Measurements from ENCODE around the gene TRMT2B. TPM values are rescaled to one million over a fixed set of nuclear protein-coding genes. Genes with fewer than 3 reads are reported as not detected.

Gene TRMT2B
- total RNA-seq, 1 experiment from 2014 or later: 11.6 TPM

GRCh38 chrX:100973411-100973810 lies 78.5 kb downstream of the TRMT2B start:
- Histone ChIP-seq H3K36me3 (ENCODE audit: insufficient read depth, low read length) (no peaks in the 10 kb centered on the region), H3K4me2 (ENCODE audit: low read depth, low read length, poor library complexity, severe bottlenecking) (no peak overlapping the region), H3K9ac (ENCODE audit: low read length) (no peak overlapping the region), H3K9me2 (replicated peaks; ENCODE audit: insufficient read depth, low read length) (no peaks in the 10 kb centered on the region), H3K4me3 (ENCODE audit: low read length) (no peak overlapping the region), H4K20me1 (ENCODE audit: insufficient read depth, low read depth, low read length) (no peaks in the 10 kb centered on the region), H3K4me1 (ENCODE audit: low read length) (no peaks in the 10 kb centered on the region), H3K27ac (ENCODE audit: low read length) (no peak overlapping the region), H2AFZ (ENCODE audit: low read length) (no peak overlapping the region), H3K9me3 (ENCODE audit: low read length) (no peaks in the 10 kb centered on the region), H3K79me2 (ENCODE audit: low read length) (no peaks in the 10 kb centered on the region), H3K27me3 (ENCODE audit: low read length) (no peaks in the 10 kb centered on the region)
- DNase-seq: no peak

GRCh38 chrX:100969936-100970335 lies 82.0 kb downstream of the TRMT2B start:
- Histone ChIP-seq H3K9me2 (replicated peaks; ENCODE audit: insufficient read depth, low read length) (no peaks in the 10 kb centered on the region), H3K79me2 (ENCODE audit: low read length) (no peaks in the 10 kb centered on the region), H3K27me3 (ENCODE audit: low read length) (no peaks in the 10 kb centered on the region), H2AFZ (ENCODE audit: low read length) (no peak overlapping the region), H3K9me3 (ENCODE audit: low read length) (no peaks in the 10 kb centered on the region), H3K4me2 (ENCODE audit: low read depth, low read length, poor library complexity, severe bottlenecking) (no peak overlapping the region), H3K4me3 (ENCODE audit: low read length) (no peak overlapping the region), H3K9ac (ENCODE audit: low read length) (no peak overlapping the region), H4K20me1 (ENCODE audit: insufficient read depth, low read depth, low read length) (no peaks in the 10 kb centered on the region), H3K27ac (ENCODE audit: low read length) (no peak overlapping the region), H3K36me3 (ENCODE audit: insufficient read depth, low read length) (no peaks in the 10 kb centered on the region), H3K4me1 (ENCODE audit: low read length) (no peaks in the 10 kb centered on the region)
- DNase-seq: no peak

GRCh38 chrX:100969408-100969807 lies 82.5 kb downstream of the TRMT2B start, which contains the start of gene ARL13A:
TSS of gene ARL13A (plus strand) at chrX:100969708. CDS start at chrX:100973690, 3,982 bp downstream.
- H3K4me3 ChIP-seq (ENCODE audit: low read length): no peak within 1 kb of the TSS

GRCh38 chrX:100964362-100964761 lies 87.5 kb downstream of the TRMT2B start:
- no peaks in the 10 kb centered on the region for H3K9me2 ChIP-seq (replicated peaks; ENCODE audit: insufficient read depth, low read length)

More at GRCh38 chrX:100969408-100969807, 82.5 kb downstream of the TRMT2B start, which contains the start of gene ARL13A:
- Histone ChIP-seq H3K27me3 (ENCODE audit: low read length) (no peaks in the 10 kb centered on the region), H2AFZ (ENCODE audit: low read length) (no peak within 1 kb of the TSS), H3K27ac (ENCODE audit: low read length) (no peak within 1 kb of the TSS), H3K9ac (ENCODE audit: low read length) (no peak within 1 kb of the TSS), H3K9me2 (replicated peaks; ENCODE audit: insufficient read depth, low read length) (no peaks in the 10 kb centered on the region), H3K4me1 (ENCODE audit: low read length) (no peaks in the 10 kb centered on the region), H4K20me1 (ENCODE audit: insufficient read depth, low read depth, low read length) (no peaks in the 10 kb centered on the region), H3K79me2 (ENCODE audit: low read length) (no peaks in the 10 kb centered on the region), H3K36me3 (ENCODE audit: insufficient read depth, low read length) (no peaks in the 10 kb centered on the region), H3K9me3 (ENCODE audit: low read length) (no peaks in the 10 kb centered on the region), H3K4me2 (ENCODE audit: low read depth, low read length, poor library complexity, severe bottlenecking) (no peak within 1 kb of the TSS)
- no peak for DNase-seq

GRCh38 chrX:100962811-100963210 lies 89.1 kb downstream of the TRMT2B start:
- H3K9ac ChIP-seq (ENCODE audit: low read length): no peak overlapping the region
- H3K27me3 ChIP-seq (ENCODE audit: low read length): no peaks in the 10 kb centered on the region
- no peak for DNase-seq
- H4K20me1 ChIP-seq (ENCODE audit: insufficient read depth, low read depth, low read length): no peaks in the 10 kb centered on the region
- no peaks in the 10 kb centered on the region for H3K9me2 ChIP-seq (replicated peaks; ENCODE audit: insufficient read depth, low read length)
- H3K4me3 ChIP-seq (ENCODE audit: low read length): no peak overlapping the region
- no peaks in the 10 kb centered on the region for H3K4me1 ChIP-seq (ENCODE audit: low read length)
- no peaks in the 10 kb centered on the region for H3K9me3 ChIP-seq (ENCODE audit: low read length)
- no peak overlapping the region for H3K4me2 ChIP-seq (ENCODE audit: low read depth, low read length, poor library complexity, severe bottlenecking)
- H3K27ac ChIP-seq (ENCODE audit: low read length): no peak overlapping the region
- H2AFZ ChIP-seq (ENCODE audit: low read length): no peak overlapping the region
- no peaks in the 10 kb centered on the region for H3K79me2 ChIP-seq (ENCODE audit: low read length)
- no peaks in the 10 kb centered on the region for H3K36me3 ChIP-seq (ENCODE audit: insufficient read depth, low read length)

More at GRCh38 chrX:100964362-100964761, 87.5 kb downstream of the TRMT2B start:
- no peak overlapping the region for H3K9ac ChIP-seq (ENCODE audit: low read length)
- DNase-seq: no peak
- no peaks in the 10 kb centered on the region for H3K27me3 ChIP-seq (ENCODE audit: low read length)
- H3K4me1 ChIP-seq (ENCODE audit: low read length): no peaks in the 10 kb centered on the region
- no peak overlapping the region for H3K4me2 ChIP-seq (ENCODE audit: low read depth, low read length, poor library complexity, severe bottlenecking)
- no peak overlapping the region for H3K27ac ChIP-seq (ENCODE audit: low read length)
- no peaks in the 10 kb centered on the region for H3K9me3 ChIP-seq (ENCODE audit: low read length)
- no peak overlapping the region for H2AFZ ChIP-seq (ENCODE audit: low read length)
- no peaks in the 10 kb centered on the region for H4K20me1 ChIP-seq (ENCODE audit: insufficient read depth, low read depth, low read length)
- H3K4me3 ChIP-seq (ENCODE audit: low read length): no peak overlapping the region
- H3K36me3 ChIP-seq (ENCODE audit: insufficient read depth, low read length): no peaks in the 10 kb centered on the region
- no peaks in the 10 kb centered on the region for H3K79me2 ChIP-seq (ENCODE audit: low read length)

Other genes with a start within 250 kb of the TRMT2B start
- gene CSTF2, start 231.7 kb downstream of the TRMT2B start, total RNA-seq (2014; rRNA removed; shearing (Covaris generic); ENCODE audit: low replicate concordance): 19.5 and 24.9 TPM in 2 replicates
- not detected in 2 replicates for gene NOX1, start 177.8 kb downstream of the TRMT2B start, total RNA-seq (2014; rRNA removed; shearing (Covaris generic); ENCODE audit: low replicate concordance)
- not detected in 2 replicates for gene XKRX, start 123.2 kb downstream of the TRMT2B start, total RNA-seq (2014; rRNA removed; shearing (Covaris generic); ENCODE audit: low replicate concordance)
- not detected in 2 replicates for gene ARL13A, start 82.4 kb downstream of the TRMT2B start, total RNA-seq (2014; rRNA removed; shearing (Covaris generic); ENCODE audit: low replicate concordance)
- 0.11 TPM in 1 of 2 replicates, not detected in the other for gene TMEM35A, start 26.8 kb upstream of the TRMT2B start, total RNA-seq (2014; rRNA removed; shearing (Covaris generic); ENCODE audit: low replicate concordance)
- 5.9 and 13.5 TPM in 2 replicates for gene CENPI, start 46.1 kb upstream of the TRMT2B start, total RNA-seq (2014; rRNA removed; shearing (Covaris generic); ENCODE audit: low replicate concordance)
- gene DRP2, start 167.7 kb upstream of the TRMT2B start, total RNA-seq (2014; rRNA removed; shearing (Covaris generic); ENCODE audit: low replicate concordance): 0.04 TPM in 2 replicates
- not detected in 2 replicates for gene TAF7L, start 239.2 kb upstream of the TRMT2B start, total RNA-seq (2014; rRNA removed; shearing (Covaris generic); ENCODE audit: low replicate concordance)